AG10803 (cell line): ENCODE measurements around the gene MRFAP1.

ENCODE experiments used
- DNase-seq: peaks from one replicate; pipeline ENCODE4 v3.0.0; 2010; ENCODE audit warnings: low read depth
- H3K4me3 ChIP-seq: 2 replicates; pipeline ENCODE4 v1.5.1; 2011; ENCODE audit warnings: mild to moderate bottlenecking, low read length, control low read depth
- CTCF ChIP-seq: conservative IDR thresholded peaks from 2 replicates; pipeline ENCODE4 v1.5.1; 2011; ENCODE audit warnings: mild to moderate bottlenecking, low read length, control low read depth, inconsistent platforms

The MRFAP1 gene

GRCh38 chr4:6610856-6611430, 29.5 kb upstream of the MRFAP1 start:
- no peak for TF ChIP-seq CTCF
- H3K4me3 ChIP-seq: no peak overlapping the region
- no peak for DNase-seq

GRCh38 chr4:6612961-6613675, 27.4 kb upstream of the MRFAP1 start:
- DNase-seq: no peak
- H3K4me3 ChIP-seq: no peak overlapping the region
- no peak for TF ChIP-seq CTCF

DNA sequence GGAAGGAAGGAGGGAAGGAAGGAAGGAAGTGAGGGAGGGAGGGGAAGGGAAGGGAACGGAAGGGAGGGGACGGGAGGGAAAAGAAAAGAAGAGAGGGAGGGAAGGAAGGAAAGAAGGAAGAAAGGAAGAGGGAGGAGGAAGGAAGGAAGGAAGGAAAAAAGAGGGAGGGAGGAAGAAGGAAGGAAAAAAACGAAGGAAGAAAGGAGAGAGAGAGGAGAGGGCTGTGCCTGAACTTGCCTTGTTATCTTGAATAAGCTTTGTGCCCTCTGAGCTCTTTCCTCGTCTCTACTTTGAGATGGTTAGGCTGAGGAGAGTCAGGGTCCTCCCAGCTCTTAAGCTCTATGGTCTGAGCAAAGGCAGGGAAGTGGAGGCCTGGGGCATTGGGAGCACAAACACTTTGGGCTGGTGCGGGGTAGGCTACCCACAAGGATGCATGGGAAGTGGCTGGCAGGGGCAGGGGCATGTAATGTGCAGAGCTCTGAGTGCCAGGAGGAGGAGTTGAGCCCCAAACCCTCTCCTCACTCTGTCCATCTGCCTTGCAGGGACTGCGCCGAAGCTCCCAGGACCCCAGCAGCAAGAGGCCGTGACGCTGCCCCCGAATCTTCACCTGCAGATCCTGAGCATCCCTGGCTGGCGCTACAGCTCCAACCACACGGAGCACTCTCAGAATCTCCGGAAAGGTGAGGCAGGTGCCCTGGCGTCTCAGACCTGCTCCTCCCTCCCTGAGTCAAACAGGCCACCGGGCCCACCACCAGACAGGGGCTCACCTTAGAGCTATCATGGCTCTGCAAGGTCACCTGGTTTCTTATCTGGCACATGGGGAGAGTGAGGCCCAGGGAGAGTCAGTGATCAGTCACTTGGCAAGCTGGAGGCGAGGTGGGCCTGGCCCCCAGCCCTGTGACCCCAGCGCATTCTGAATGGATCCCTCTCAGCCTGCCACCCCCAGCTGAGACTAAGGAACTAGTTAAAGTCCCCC, 26.5 kb upstream of the MRFAP1 start:
- TF ChIP-seq CTCF: no peak
- no peak for DNase-seq
- H3K4me3 ChIP-seq: no peak overlapping the region

GRCh38 chr4:6614701-6615230, 25.7 kb upstream of the MRFAP1 start:
- DNase-seq: no peak
- no peak for TF ChIP-seq CTCF
- H3K4me3 ChIP-seq: no peak overlapping the region

DNA sequence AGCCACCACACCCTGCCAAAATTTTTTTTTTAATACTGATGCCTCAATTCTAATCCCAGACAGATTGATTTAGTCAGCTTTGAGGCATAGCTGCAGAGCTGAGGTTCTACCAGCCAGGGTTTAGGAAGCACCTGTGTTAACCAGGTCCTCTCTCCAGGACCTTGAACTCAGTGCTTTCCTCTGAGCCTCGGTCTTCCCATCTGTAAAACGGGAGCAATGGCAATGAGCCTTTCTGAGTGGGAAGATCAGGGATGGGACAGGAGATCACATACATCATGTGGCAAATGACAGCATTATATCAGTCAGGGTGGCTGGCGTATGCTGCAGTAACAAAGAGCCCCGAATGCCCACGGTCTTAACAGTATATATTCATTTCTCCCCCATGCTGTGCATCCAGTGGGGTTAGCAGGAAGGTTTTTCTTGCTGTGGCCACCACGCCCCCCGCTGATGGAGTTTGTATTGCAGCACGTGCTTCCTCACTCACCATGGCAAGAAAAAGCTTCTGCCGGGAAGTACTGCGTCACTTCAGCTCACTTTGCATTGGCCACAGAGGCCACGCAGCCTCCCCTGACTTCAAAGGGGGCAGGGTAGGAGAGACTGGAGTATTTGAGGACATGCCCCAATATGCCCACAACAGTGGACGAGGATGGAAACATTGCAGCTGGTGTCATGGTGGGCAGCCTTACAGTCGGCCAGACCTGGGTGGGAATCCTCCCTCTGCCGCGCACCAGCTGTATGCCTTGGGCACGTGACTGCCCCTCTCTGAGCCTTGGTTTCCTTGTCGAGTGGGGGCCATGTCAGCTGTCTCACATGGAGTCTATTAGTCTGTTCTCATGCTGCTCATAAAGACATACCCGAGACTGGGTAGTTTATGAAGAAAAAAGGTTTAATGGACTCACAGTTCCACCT, 24.1 kb upstream of the MRFAP1 start:
- no peak for DNase-seq
- no peak for TF ChIP-seq CTCF
- H3K4me3 ChIP-seq: no peak overlapping the region

- DNase-seq: no peak
- H3K4me3 ChIP-seq: no peak overlapping the region
- TF ChIP-seq CTCF: no peak
Measured at GRCh38 chr4:6617246-6617645, 23.2 kb upstream of the MRFAP1 start.
